Natural killer cell (primary cell): ENCODE results near the gene AKAP13. TPM values are rescaled to one million over a fixed set of nuclear protein-coding genes. Genes with fewer than 3 reads are reported as not detected.

Source experiments
- ATAC-seq, 3 donors: fragments of 150-1000 bp in 2 of 3; fragments of 200-7000 bp in 1 of 3; cut with Tn5 transposase; 1 replicate in 1 of 3; 2 replicates in 2 of 3; pipeline ENCODE4 v1.10.0; 2021; ENCODE audit warnings: mild to moderate bottlenecking in 2 of 3, moderate library complexity in 2 of 3
- DNase-seq, 2 donors: peaks; one replicate each; pipeline versions ENCODE4 v3.0.0 to v3.0.0-alpha.2; 2013 to 2021; ENCODE audit warnings: mixed read lengths in 1 of 2
- H3K27ac ChIP-seq: one replicate; pipeline ENCODE4 v1.5.1; 2013; ENCODE audit warnings: mild to moderate bottlenecking, low read length
- H3K27me3 ChIP-seq: one replicate; pipeline ENCODE4 v1.6.1; 2013; ENCODE audit warnings: low read length; ENCODE audit not compliant: control insufficient read depth, insufficient read depth
- H3K36me3 ChIP-seq: one replicate; pipeline ENCODE4 v1.6.1; 2013; ENCODE audit warnings: low read length; ENCODE audit not compliant: control insufficient read depth, insufficient read depth
- H3K4me1 ChIP-seq: one replicate; pipeline ENCODE4 v1.6.1; 2013; ENCODE audit warnings: low read length; ENCODE audit not compliant: control insufficient read depth, insufficient read depth
- H3K4me3 ChIP-seq: one replicate; pipeline ENCODE4 v1.5.1; 2013; ENCODE audit warnings: low read length
- H3K9me3 ChIP-seq: one replicate; pipeline ENCODE4 v1.6.1; 2013; ENCODE audit warnings: low read length; ENCODE audit not compliant: control insufficient read depth, insufficient read depth
- H3K27ac Mint-ChIP-seq, 2 donors: one replicate each; pipeline ENCODE4 v1.8.0; 2022; ENCODE audit warnings: mild to moderate bottlenecking in 2 of 2, mixed read lengths in 2 of 2, moderate library complexity in 1 of 2
- H3K27me3 Mint-ChIP-seq, 2 donors: one replicate each; pipeline ENCODE4 v1.8.0; 2022; ENCODE audit warnings: low read depth in 2 of 2, mixed read lengths in 2 of 2
- H3K36me3 Mint-ChIP-seq: one replicate; pipeline ENCODE4 v1.8.0; 2022; ENCODE audit warnings: mixed read lengths
- H3K4me1 Mint-ChIP-seq, 2 donors: one replicate each; pipeline ENCODE4 v1.8.0; 2022; ENCODE audit warnings: mixed read lengths in 2 of 2
- H3K4me3 Mint-ChIP-seq: one replicate; pipeline ENCODE4 v1.8.0; 2022; ENCODE audit warnings: mild to moderate bottlenecking, moderate library complexity, mixed read lengths
- H3K9me3 Mint-ChIP-seq, 2 donors: one replicate each; pipeline ENCODE4 v1.8.0; 2022; ENCODE audit warnings: mixed read lengths in 2 of 2
- WGBS: methylation state at CpG from one replicate; pipeline ENCODE4 v1.1.7; 2013; ENCODE audit warnings: missing lambda C conversion rate; ENCODE audit not compliant: insufficient coverage; 5-methylcytosine and 5-hydroxymethylcytosine counted together
- intact Hi-C: fragments of 100-400 bp; cut with micrococcal nuclease; formaldehyde crosslinking; loops from one replicate; pipeline ENCODE4 v1.14.2; 2022
- total RNA-seq, 4 donors: library from RNA; stranded (reverse); fragments of 120-200 nt in 1 of 4; gene quantifications; one replicate each; pipeline versions ENCODE4 v1.2.3 to v1.2.4, GENCODE V29; 2013 to 2022
- TF ChIP-seq, protein P1 (sequence below): fragments of 200-600 bp; IDR thresholded peaks from one replicate; pipeline ENCODE4 v1.8.0; 2022; ENCODE audit warnings: antibody characterized with exemption

The AKAP13 gene
- total RNA-seq, 3 donors from 2014 or later (not counting 1 experiment from before 2014, with no cell fraction given): 573 to 661 (median 647) TPM

DNA sequence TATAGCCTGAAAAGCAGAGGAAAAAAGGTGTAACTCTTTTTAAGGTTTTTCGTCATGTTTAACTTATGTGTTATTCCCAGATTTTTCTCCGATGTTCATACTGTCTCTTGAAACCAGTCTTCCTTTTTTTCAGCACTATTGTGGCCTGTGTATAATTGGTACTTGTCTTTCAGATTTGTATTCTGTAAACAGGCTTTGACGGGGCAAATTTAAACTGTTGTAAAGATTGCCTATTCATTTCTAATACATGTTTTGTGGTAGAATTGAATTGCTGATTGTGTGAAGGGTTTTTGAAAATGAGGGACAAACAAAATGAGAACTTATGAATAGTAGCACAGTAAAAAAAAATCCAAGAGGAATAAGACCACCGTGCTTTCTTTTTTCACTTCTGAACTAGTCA is 33.6 kb downstream of the AKAP13 start:
- H3K4me3 Mint-ChIP-seq: no peak overlapping the region
- intact Hi-C loops: loop anchor here (1.0 kb wide), 2 partner anchors 83 to 118 kb away; no protein-coding TSS in a partner anchor
- Histone ChIP-seq H3K27me3 (no peaks in the 10 kb centered on the region), H3K4me3 (no peak overlapping the region), H3K4me1 (peaks cover 13% of the 10 kb centered on the region), H3K9me3 (no peaks in the 10 kb centered on the region), H3K27ac (peak overlapping the region; percentile 73), H3K36me3 (no peaks in the 10 kb centered on the region)
- no peaks in the 10 kb centered on the region for H3K36me3 Mint-ChIP-seq
- no peaks in the 10 kb centered on the region for H3K27me3 Mint-ChIP-seq
- H3K9me3 Mint-ChIP-seq: no peaks in the 10 kb centered on the region
- peak overlapping the region; percentile 76 to 95 for H3K27ac Mint-ChIP-seq
- WGBS: 62% methylated on average over 3 of the region's 4 CpGs
- ATAC-seq (no peak), DNase-seq (no peak)
- peaks cover 32% of the 10 kb centered on the region in 2 donors for H3K4me1 Mint-ChIP-seq
- TF ChIP-seq, protein P1, sequence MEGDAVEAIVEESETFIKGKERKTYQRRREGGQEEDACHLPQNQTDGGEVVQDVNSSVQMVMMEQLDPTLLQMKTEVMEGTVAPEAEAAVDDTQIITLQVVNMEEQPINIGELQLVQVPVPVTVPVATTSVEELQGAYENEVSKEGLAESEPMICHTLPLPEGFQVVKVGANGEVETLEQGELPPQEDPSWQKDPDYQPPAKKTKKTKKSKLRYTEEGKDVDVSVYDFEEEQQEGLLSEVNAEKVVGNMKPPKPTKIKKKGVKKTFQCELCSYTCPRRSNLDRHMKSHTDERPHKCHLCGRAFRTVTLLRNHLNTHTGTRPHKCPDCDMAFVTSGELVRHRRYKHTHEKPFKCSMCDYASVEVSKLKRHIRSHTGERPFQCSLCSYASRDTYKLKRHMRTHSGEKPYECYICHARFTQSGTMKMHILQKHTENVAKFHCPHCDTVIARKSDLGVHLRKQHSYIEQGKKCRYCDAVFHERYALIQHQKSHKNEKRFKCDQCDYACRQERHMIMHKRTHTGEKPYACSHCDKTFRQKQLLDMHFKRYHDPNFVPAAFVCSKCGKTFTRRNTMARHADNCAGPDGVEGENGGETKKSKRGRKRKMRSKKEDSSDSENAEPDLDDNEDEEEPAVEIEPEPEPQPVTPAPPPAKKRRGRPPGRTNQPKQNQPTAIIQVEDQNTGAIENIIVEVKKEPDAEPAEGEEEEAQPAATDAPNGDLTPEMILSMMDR: no peak

DNA sequence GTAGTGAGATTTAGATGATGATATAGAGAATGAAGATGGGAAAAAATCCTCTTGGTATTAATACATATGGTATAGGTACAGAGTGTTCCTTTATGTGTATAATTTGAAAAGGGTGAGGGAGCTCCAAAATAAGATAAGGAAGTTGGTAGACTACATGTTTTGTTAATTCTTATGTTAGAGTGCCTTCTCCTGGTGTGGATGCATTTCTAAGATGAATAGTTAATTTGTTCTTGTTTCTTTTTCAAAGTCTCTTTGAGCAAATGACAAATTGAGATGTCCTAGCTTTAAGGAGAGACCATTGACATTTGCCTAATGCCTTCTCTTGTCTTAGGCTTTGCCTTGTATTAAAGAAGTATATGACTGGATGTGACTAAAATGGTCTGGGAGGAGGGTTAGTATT is 34.1 kb downstream of the AKAP13 start:
- intact Hi-C loops: loop anchor here (1.0 kb wide), 2 partner anchors 83 to 118 kb away; no protein-coding TSS in a partner anchor
- ATAC-seq (no peak), DNase-seq (peak in 1 of 2 donors; percentile 65)
- Mint-ChIP-seq H3K4me1 (peaks cover 36% of the 10 kb centered on the region in 2 donors), H3K27me3 (no peaks in the 10 kb centered on the region), H3K27ac (peak overlapping the region; percentile 76 to 95), H3K4me3 (no peak overlapping the region), H3K9me3 (no peaks in the 10 kb centered on the region), H3K36me3 (no peaks in the 10 kb centered on the region)
- TF ChIP-seq, protein P1: peak; percentile 30
- Histone ChIP-seq H3K27me3 (no peaks in the 10 kb centered on the region), H3K4me3 (no peak overlapping the region), H3K36me3 (no peaks in the 10 kb centered on the region), H3K9me3 (no peaks in the 10 kb centered on the region), H3K4me1 (peaks cover 13% of the 10 kb centered on the region), H3K27ac (peak overlapping the region; percentile 73)

GRCh38 chr15:85414991-85415390 is 34.6 kb downstream of the AKAP13 start:
- Histone ChIP-seq H3K4me3 (no peak overlapping the region), H3K27me3 (no peaks in the 10 kb centered on the region), H3K36me3 (no peaks in the 10 kb centered on the region), H3K27ac (peak overlapping the region; percentile 47), H3K9me3 (no peaks in the 10 kb centered on the region), H3K4me1 (peaks cover 13% of the 10 kb centered on the region)
- Mint-ChIP-seq H3K36me3 (no peaks in the 10 kb centered on the region), H3K9me3 (no peaks in the 10 kb centered on the region), H3K27ac (peak overlapping the region; percentile 76 to 95), H3K4me1 (peaks cover 38% of the 10 kb centered on the region in 2 donors), H3K27me3 (no peaks in the 10 kb centered on the region), H3K4me3 (no peak overlapping the region)
- DNase-seq (no peak), ATAC-seq (no peak)
- intact Hi-C loops: loop anchor here (1.0 kb wide), 2 partner anchors 84 to 119 kb away; no protein-coding TSS in a partner anchor
- 95% methylated on average over 10 of the region's 10 CpGs for WGBS
- TF ChIP-seq, protein P1: no peak

GRCh38 chr15:85415783-85416182 is 35.4 kb downstream of the AKAP13 start:
- H3K9me3 Mint-ChIP-seq: no peaks in the 10 kb centered on the region
- H3K27ac Mint-ChIP-seq: no peak overlapping the region
- Histone ChIP-seq H3K4me1 (peaks cover 13% of the 10 kb centered on the region), H3K27ac (no peak overlapping the region), H3K9me3 (no peaks in the 10 kb centered on the region), H3K4me3 (no peak overlapping the region), H3K36me3 (no peaks in the 10 kb centered on the region), H3K27me3 (no peaks in the 10 kb centered on the region)
- WGBS: 91% methylated on average over 2 of the region's 2 CpGs
- H3K4me3 Mint-ChIP-seq: no peak overlapping the region
- intact Hi-C loops: no loop called here
- ATAC-seq: no peak
- DNase-seq: no peak
- H3K36me3 Mint-ChIP-seq: no peaks in the 10 kb centered on the region
- TF ChIP-seq, protein P1: no peak
- peaks cover 43 to 44% of the 10 kb centered on the region in 2 donors for H3K4me1 Mint-ChIP-seq
- no peaks in the 10 kb centered on the region for H3K27me3 Mint-ChIP-seq
